A549 (cell line): Measurements from ENCODE around the gene ATP5MC3. TPM values are rescaled to one million over a fixed set of nuclear protein-coding genes. Genes with fewer than 3 reads are reported as not detected.

Source experiments
- ATAC-seq, 2 experiments: fragments of 200-7000 bp in 1 of 2; fragments of >200 bp in 1 of 2; cut with Nextera tagmentation in 1 of 2; cut with Tn5 transposase in 1 of 2; 3 replicates each; pipeline versions ENCODE4 v1.8.0 to v1.9.1; 2018 to 2020; ENCODE audit warnings: mild to moderate bottlenecking in 1 of 2, moderate library complexity in 1 of 2
- CTCF ChIA-PET: fragments of 300-600 bp; sonication (Branson Sonifier 250); formaldehyde crosslinking; extraction: SDS; loops from one replicate; lab custom pipeline; 2021; ENCODE audit warnings: antibody characterized with exemption, inconsistent platforms; lab: Yijun Ruan, JAX
- POLR2A ChIA-PET: fragments of 350-600 bp; formaldehyde crosslinking; extraction: SDS; loops from one replicate; lab custom pipeline; 2021; ENCODE audit warnings: antibody characterized with exemption, inconsistent platforms; lab: Yijun Ruan, JAX
- DNase-seq, 2 experiments: peaks; one replicate each; pipeline versions ENCODE4 v3.0.0 to v3.0.0-alpha.2; 2011 to 2016; ENCODE audit warnings: low read depth in 1 of 2, low spot score in 1 of 2
- FAIRE-seq: peaks from 2 replicates; lab custom pipeline; 2011; peaks lifted over from hg19 to GRCh38; lab: Jason Lieb, UNC
- H3K27ac ChIP-seq, 2 experiments: fragments of >200 bp; sonication (Bioruptor Twin); formaldehyde crosslinking; 3 replicates each; pipeline ENCODE4 v1.5.1; 2016 to 2017
- H3K4me1 ChIP-seq: fragments of >200 bp; sonication (Bioruptor Twin); formaldehyde crosslinking; 3 replicates; pipeline ENCODE4 v1.6.1; 2016
- H3K4me2 ChIP-seq: fragments of >200 bp; sonication (Bioruptor Twin); formaldehyde crosslinking; 3 replicates; pipeline ENCODE4 v1.6.1; 2016
- H3K4me3 ChIP-seq: fragments of >200 bp; sonication (Bioruptor Twin); formaldehyde crosslinking; 3 replicates; pipeline ENCODE4 v1.5.1; 2016
- H3K9me3 ChIP-seq: fragments of >200 bp; sonication (Bioruptor Twin); formaldehyde crosslinking; 3 replicates; pipeline ENCODE4 v1.6.1; 2016
- BHLHE40 ChIP-seq: IDR thresholded peaks from 2 replicates; pipeline ENCODE4 v1.6.1; 2012; ENCODE audit warnings: low read depth, low read length, inconsistent platforms
- CBX2 ChIP-seq: fragments of 200-600 bp; sonication (generic); IDR thresholded peaks from 2 replicates; pipeline ENCODE4 v1.6.1; 2016; ENCODE audit warnings: low read depth, mild to moderate bottlenecking, borderline replicate concordance
- CBX8 ChIP-seq: fragments of 200-600 bp; sonication (generic); IDR thresholded peaks from 2 replicates; pipeline ENCODE4 v1.6.1; 2016
- CHD2 ChIP-seq: fragments of 150-350 bp; IDR thresholded peaks from 2 replicates; pipeline ENCODE4 v1.6.1; 2014; ENCODE audit warnings: low read length; ENCODE audit not compliant: partially characterized antibody
- CTCF ChIP-seq: fragments of >200 bp; sonication (Bioruptor Twin); formaldehyde crosslinking; IDR thresholded peaks from 3 replicates; pipeline ENCODE4 v1.5.1; 2016
- EHF ChIP-seq: fragments of 250-450 bp; sonication (Bioruptor Pico); IDR thresholded peaks from 2 replicates; pipeline ENCODE4 v1.5.0; 2020; ENCODE audit warnings: mild to moderate bottlenecking
- EHMT2 ChIP-seq: fragments of 200-600 bp; sonication (generic); IDR thresholded peaks from 2 replicates; pipeline ENCODE4 v1.6.1; 2016; ENCODE audit warnings: antibody characterized with exemption, low read depth, mild to moderate bottlenecking, moderate library complexity
- ELK1 ChIP-seq: fragments of 150-350 bp; IDR thresholded peaks from 2 replicates; pipeline ENCODE4 v1.6.1; 2014; ENCODE audit warnings: low read depth, mild to moderate bottlenecking, low read length
- ESRRA ChIP-seq: fragments of 150-350 bp; IDR thresholded peaks from 2 replicates; pipeline ENCODE4 v1.6.1; 2014; ENCODE audit warnings: mild to moderate bottlenecking, low read length, borderline replicate concordance
- FOSL2 ChIP-seq, 2 experiments: fragments of 450-650 bp in 1 of 2; fragments of >200 bp in 1 of 2; sonication (Bioruptor Twin) in 1 of 2; formaldehyde crosslinking; IDR thresholded peaks; 2 replicates each; pipeline versions ENCODE4 v1.5.0 to v1.6.1; 2016 to 2020; ENCODE audit warnings: mild to moderate bottlenecking in 1 of 2, moderate library complexity in 1 of 2
- HES2 ChIP-seq: fragments of >200 bp; sonication (Bioruptor Twin); formaldehyde crosslinking; IDR thresholded peaks from 2 replicates; pipeline ENCODE4 v1.6.1; 2016
- HEYL ChIP-seq: fragments of 250-450 bp; sonication (Bioruptor Pico); IDR thresholded peaks from 2 replicates; pipeline ENCODE4 v1.8.0; 2021; ENCODE audit warnings: mild to moderate bottlenecking, moderate library complexity
- HMGXB4 ChIP-seq: fragments of 250-450 bp; sonication (Bioruptor Pico); IDR thresholded peaks from 2 replicates; pipeline ENCODE4 v1.5.0; 2021; ENCODE audit warnings: mild to moderate bottlenecking, moderate library complexity, borderline replicate concordance
- HOXA7 ChIP-seq: fragments of 250-450 bp; sonication (Bioruptor Pico); IDR thresholded peaks from 2 replicates; pipeline ENCODE4 v1.5.0; 2020; ENCODE audit warnings: mild to moderate bottlenecking, moderate library complexity
- JUN ChIP-seq, 2 experiments: fragments of >200 bp; sonication (Bioruptor Twin); formaldehyde crosslinking; IDR thresholded peaks; 2 replicates in 1 of 2; 3 replicates in 1 of 2; pipeline ENCODE4 v1.6.1; 2016 to 2017
- JUNB ChIP-seq: fragments of >200 bp; sonication (Bioruptor Twin); formaldehyde crosslinking; IDR thresholded peaks from 2 replicates; pipeline ENCODE4 v1.6.1; 2016
- KDM1A ChIP-seq: fragments of 200-600 bp; sonication (generic); IDR thresholded peaks from 2 replicates; pipeline ENCODE4 v1.6.1; 2016; ENCODE audit warnings: low read depth, mild to moderate bottlenecking
- KDM5A ChIP-seq: fragments of 200-600 bp; sonication (generic); IDR thresholded peaks from 2 replicates; pipeline ENCODE4 v1.6.1; 2016; ENCODE audit warnings: antibody characterized with exemption, mild to moderate bottlenecking
- MAFK ChIP-seq: fragments of 450-650 bp; IDR thresholded peaks from 2 replicates; pipeline ENCODE4 v1.6.1; 2014; ENCODE audit not compliant: partially characterized antibody
- POLR2A ChIP-seq: IDR thresholded peaks from 2 replicates; pipeline ENCODE4 v1.6.1; 2012; ENCODE audit warnings: mild to moderate bottlenecking, low read length
- POLR2AphosphoS2 ChIP-seq: conservative IDR thresholded peaks from 2 replicates; pipeline ENCODE4 v1.6.1; 2012; ENCODE audit warnings: low read length, improper control_type of control experiment, inconsistent platforms
- REST ChIP-seq: fragments of 200-600 bp; sonication (generic); IDR thresholded peaks from 2 replicates; pipeline ENCODE4 v1.6.1; 2016; ENCODE audit warnings: antibody characterized with exemption, mild to moderate bottlenecking, moderate library complexity
- RNF2 ChIP-seq: fragments of 200-600 bp; sonication (generic); IDR thresholded peaks from 2 replicates; pipeline ENCODE4 v1.6.1; 2016; ENCODE audit warnings: low read depth, mild to moderate bottlenecking, antibody characterized with exemption, moderate library complexity, borderline replicate concordance
- SREBF2 ChIP-seq: fragments of 450-650 bp; IDR thresholded peaks from 2 replicates; pipeline ENCODE4 v1.6.1; 2014; ENCODE audit warnings: mild to moderate bottlenecking, moderate library complexity
- TFCP2L1 ChIP-seq: fragments of 250-450 bp; sonication (Bioruptor Pico); IDR thresholded peaks from 2 replicates; pipeline ENCODE4 v1.5.0; 2021; ENCODE audit warnings: mild to moderate bottlenecking
- USF2 ChIP-seq: fragments of 450-650 bp; IDR thresholded peaks from 2 replicates; pipeline ENCODE4 v1.6.1; 2014; ENCODE audit warnings: antibody characterized with exemption
- ZC3H11A ChIP-seq: fragments of 450-650 bp; IDR thresholded peaks from 2 replicates; pipeline ENCODE4 v1.6.1; 2014; ENCODE audit warnings: antibody characterized with exemption, mild to moderate bottlenecking
- ZSCAN20 ChIP-seq: fragments of 250-450 bp; sonication (Bioruptor Pico); IDR thresholded peaks from 2 replicates; pipeline ENCODE4 v1.8.0; 2022; ENCODE audit warnings: mild to moderate bottlenecking, moderate library complexity
- WGBS: methylation state at CpG from one replicate; pipeline ENCODE4 v1.1.6; 2017; ENCODE audit errors: missing lambda C conversion rate; 5-methylcytosine and 5-hydroxymethylcytosine counted together
- polyA plus RNA-seq, 4 experiments: library from polyadenylated mRNA; depleted of rRNA in 3 of 4; stranded (reverse); fragments of >200 nt; fragmentation: RNase III in 1 of 4; extraction: RNeasy Plus Mini Kit Qiagen cat#74134 plus additional on column Dnase treatment in 1 of 4; gene quantifications; 2 replicates in 3 of 4; 3 replicates in 1 of 4; pipeline ENCODE4 v1.2.3, GENCODE V29; 2011 to 2017
- TF ChIP-seq, protein P1 (sequence below): IDR thresholded peaks from 2 replicates; pipeline ENCODE4 v1.6.1; 2012

The ATP5MC3 gene
- polyA plus RNA-seq, 2 of the 4 experiments (the other 2 are of a cell fraction) = 437 to 642 TPM

GRCh38 chr2:175228179-175228578 is 46.7 kb upstream of the ATP5MC3 start:
- Histone ChIP-seq H3K4me3 (no peak overlapping the region), H3K9me3 (0 out of 3 replicates have a peak, but pooled peaks cover 2% of the 10 kb centered on the region), H3K4me1 (peaks cover 2% of the 10 kb centered on the region; the same call in 2 of the 3 replicates), H3K27ac (no peak overlapping the region), H3K4me2 (no peak overlapping the region)
- ATAC-seq = no peak
- no peak for DNase-seq
- ChIA-PET POLR2A (no interaction called here), CTCF (no interaction called here)
- TF ChIP-seq CBX8 = no peak
- TF ChIP-seq MAFK = no peak
- no peak for TF ChIP-seq ESRRA
- TF ChIP-seq CHD2 = no peak
- TF ChIP-seq HES2 = no peak
- TF ChIP-seq HEYL (CRISPR knock-in tag) = no peak
- no peak for TF ChIP-seq POLR2AphosphoS2
- no peak for TF ChIP-seq CBX2
- no peak for TF ChIP-seq EHF (CRISPR knock-in tag)
- no peak for TF ChIP-seq ZSCAN20 (CRISPR knock-in tag)
- no peak for TF ChIP-seq SREBF2
- no peak for TF ChIP-seq BHLHE40
- no peak for TF ChIP-seq HOXA7 (CRISPR knock-in tag)
- no peak for TF ChIP-seq POLR2A
- TF ChIP-seq TFCP2L1 (CRISPR knock-in tag) = no peak
- TF ChIP-seq ELK1 = no peak
- no peak for TF ChIP-seq CTCF
- TF ChIP-seq, protein P1, sequence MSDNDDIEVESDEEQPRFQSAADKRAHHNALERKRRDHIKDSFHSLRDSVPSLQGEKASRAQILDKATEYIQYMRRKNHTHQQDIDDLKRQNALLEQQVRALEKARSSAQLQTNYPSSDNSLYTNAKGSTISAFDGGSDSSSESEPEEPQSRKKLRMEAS = no peak
- TF ChIP-seq KDM5A = no peak
- no peak for FAIRE-seq

DNA sequence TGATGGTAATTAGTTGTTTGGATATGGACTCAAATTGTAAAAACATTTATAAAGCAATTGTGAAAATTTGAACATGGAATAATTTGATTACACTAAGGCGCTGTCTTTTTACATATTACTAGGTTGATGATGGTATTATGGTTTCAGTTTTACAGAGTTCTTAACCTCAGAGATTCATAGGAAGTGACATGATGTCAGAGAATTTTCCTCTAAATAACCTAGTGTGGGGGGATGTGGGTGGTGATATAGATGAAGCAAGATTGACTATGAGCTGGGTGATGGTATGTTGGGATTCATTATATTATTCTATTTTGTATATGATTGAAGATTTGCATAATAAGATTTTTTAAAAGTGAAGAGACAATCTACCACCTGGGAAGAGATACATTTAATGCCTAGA is 45.9 kb upstream of the ATP5MC3 start:
- POLR2A ChIA-PET = no interaction called here
- Histone ChIP-seq H3K4me3 (no peak overlapping the region), H3K4me2 (no peak overlapping the region), H3K27ac (no peak overlapping the region), H3K9me3 (no peaks in the 10 kb centered on the region), H3K4me1 (no peaks in the 10 kb centered on the region)
- FAIRE-seq (no peak), DNase-seq (no peak), ATAC-seq (no peak)
- CTCF ChIA-PET = no interaction called here
- WGBS = 62% methylated on average over 1 of the region's 1 CpG
- TF ChIP-seq KDM1A (no peak), HMGXB4 (no peak), JUN (IDR thresholded peaks at IDR 0.05) (no peak), JUNB (no peak), ELK1 (no peak), KDM5A (no peak), ZC3H11A (no peak), ESRRA (no peak), REST (no peak), FOSL2 (IDR thresholded peaks at IDR 0.05) (no peak), FOSL2 (CRISPR knock-in tag; IDR thresholded peaks at IDR 0.05) (no peak), EHMT2 (no peak), RNF2 (no peak), SREBF2 (no peak), USF2 (no peak)
